ENCODE data around the gene PISD. TPM values are rescaled to one million over a fixed set of nuclear protein-coding genes. Genes with fewer than 3 reads are reported as not detected.

PISD gene
- total RNA-seq, 4 donors from 2014 or later, result 27.5 to 68.1 (median 61.4) TPM

GRCh38 chr22:31650391-31650790, 11.6 kb downstream of the PISD start:
- no peaks in the 10 kb centered on the region for H3K4me1 ChIP-seq
- H3K36me3 ChIP-seq, result peaks cover 0 to 35% (median 0%) of the 10 kb centered on the region in 3 donors
- H3K27ac ChIP-seq, result no peak overlapping the region
- no peak for DNase-seq
- H3K27me3 ChIP-seq, result no peaks in the 10 kb centered on the region
- TF ChIP-seq POLR2A (IDR thresholded peaks at IDR 0.05) (no peak), CTCF (IDR thresholded peaks at IDR 0.05) (no peak)
- H3K9me3 ChIP-seq, result no peaks in the 10 kb centered on the region
- H3K4me3 ChIP-seq, result no peak overlapping the region

GRCh38 chr22:31647523-31648320, 14.3 kb downstream of the PISD start:
- DNase-seq, result no peak
- H3K4me3 ChIP-seq, result no peak overlapping the region
- H3K9me3 ChIP-seq, result no peaks in the 10 kb centered on the region
- no peaks in the 10 kb centered on the region for H3K4me1 ChIP-seq
- no peak overlapping the region for H3K27ac ChIP-seq
- no peaks in the 10 kb centered on the region for H3K27me3 ChIP-seq
- H3K36me3 ChIP-seq, result peaks cover 0 to 40% (median 0%) of the 10 kb centered on the region in 3 donors
- TF ChIP-seq POLR2A (IDR thresholded peaks at IDR 0.05), result no peak
- TF ChIP-seq CTCF (IDR thresholded peaks at IDR 0.05), result no peak

GRCh38 chr22:31647066-31647465, 14.9 kb downstream of the PISD start:
- Histone ChIP-seq H3K36me3 (peaks cover 0 to 40% (median 0%) of the 10 kb centered on the region in 3 donors), H3K4me1 (no peaks in the 10 kb centered on the region), H3K4me3 (no peak overlapping the region)

GRCh38 chr22:31646186-31647019, 15.6 kb downstream of the PISD start:
- Histone ChIP-seq H3K4me1 (no peaks in the 10 kb centered on the region), H3K27ac (peak overlapping the region in 1 of 4 donors; percentile 45), H3K27me3 (no peaks in the 10 kb centered on the region), H3K36me3 (peaks cover 0 to 40% (median 0%) of the 10 kb centered on the region in 3 donors), H3K4me3 (no peak overlapping the region), H3K9me3 (no peaks in the 10 kb centered on the region)
- no peak for DNase-seq
- TF ChIP-seq CTCF (IDR thresholded peaks at IDR 0.05) (no peak), POLR2A (IDR thresholded peaks at IDR 0.05) (no peak)

More at GRCh38 chr22:31647066-31647465, 14.9 kb downstream of the PISD start:
- Histone ChIP-seq H3K27ac (peak overlapping the region in 1 of 4 donors; percentile 45), H3K27me3 (no peaks in the 10 kb centered on the region), H3K9me3 (no peaks in the 10 kb centered on the region)
- no peak for DNase-seq
- TF ChIP-seq POLR2A (IDR thresholded peaks at IDR 0.05) (no peak), CTCF (IDR thresholded peaks at IDR 0.05) (no peak)

- TF ChIP-seq POLR2A (IDR thresholded peaks at IDR 0.05), result no peak
- no peak for TF ChIP-seq CTCF (IDR thresholded peaks at IDR 0.05)
- Histone ChIP-seq H3K36me3 (no peaks in the 10 kb centered on the region), H3K4me1 (peaks cover 0 to 23% (median 12%) of the 10 kb centered on the region in 4 donors), H3K9me3 (no peaks in the 10 kb centered on the region), H3K4me3 (no peak overlapping the region), H3K27me3 (no peaks in the 10 kb centered on the region), H3K27ac (peak overlapping the region in 2 of 4 donors; percentile 30 to 48)
- DNase-seq, result peak in 1 of 3 donors; percentile 70
These were observed 22.5 kb downstream of the PISD start for GRCh38 chr22:31639436-31640039.

All from Peyer's patch (tissue), 4 donors.